Hepatocyte (in vitro differentiated cells): ENCODE results near the gene PARN.

ENCODE experiments used
- EZH2 ChIP-seq: fragments of 200-600 bp; sonication (generic); IDR thresholded peaks from 2 replicates; pipeline ENCODE4 v1.6.1; 2016; ENCODE audit warnings: antibody characterized with exemption, mild to moderate bottlenecking, borderline replicate concordance
- EZH2phosphoT487 ChIP-seq: fragments of 200-600 bp; sonication (generic); IDR thresholded peaks from one replicate; pipeline ENCODE4 v1.6.1; 2018; ENCODE audit warnings: antibody characterized with exemption, mild to moderate bottlenecking, low read depth, moderate library complexity; ENCODE audit not compliant: unreplicated experiment, severe bottlenecking

DNA sequence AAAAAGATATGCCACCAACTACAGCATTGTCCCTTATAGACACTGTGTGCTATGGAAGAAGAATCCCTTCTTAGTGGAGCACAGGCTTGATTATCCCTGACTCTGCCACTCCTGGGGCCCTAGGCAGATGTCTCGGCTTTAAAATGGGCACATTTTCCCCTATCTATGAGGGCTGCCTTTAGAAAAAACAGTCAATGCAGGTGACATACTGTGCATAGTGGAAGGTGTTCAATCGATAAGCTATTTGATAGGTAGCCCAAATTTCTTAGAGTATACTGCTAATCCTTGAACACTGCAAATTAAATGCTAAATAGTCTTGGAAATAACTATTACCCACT is 64.4 kb downstream of the PARN start:
- TF ChIP-seq EZH2 (no peak), EZH2phosphoT487 (no peak)
